HG02943 (cell line): ENCODE results near the gene FKBP2.

Experiments
- ATAC-seq: cut with Tn5 transposase; IDR thresholded peaks from one replicate; pipeline ENCODE4 v1.9.1; 2021; ENCODE audit warnings: mild to moderate bottlenecking, low read depth, moderate library complexity; ENCODE audit not compliant: unreplicated experiment

The FKBP2 gene

DNA sequence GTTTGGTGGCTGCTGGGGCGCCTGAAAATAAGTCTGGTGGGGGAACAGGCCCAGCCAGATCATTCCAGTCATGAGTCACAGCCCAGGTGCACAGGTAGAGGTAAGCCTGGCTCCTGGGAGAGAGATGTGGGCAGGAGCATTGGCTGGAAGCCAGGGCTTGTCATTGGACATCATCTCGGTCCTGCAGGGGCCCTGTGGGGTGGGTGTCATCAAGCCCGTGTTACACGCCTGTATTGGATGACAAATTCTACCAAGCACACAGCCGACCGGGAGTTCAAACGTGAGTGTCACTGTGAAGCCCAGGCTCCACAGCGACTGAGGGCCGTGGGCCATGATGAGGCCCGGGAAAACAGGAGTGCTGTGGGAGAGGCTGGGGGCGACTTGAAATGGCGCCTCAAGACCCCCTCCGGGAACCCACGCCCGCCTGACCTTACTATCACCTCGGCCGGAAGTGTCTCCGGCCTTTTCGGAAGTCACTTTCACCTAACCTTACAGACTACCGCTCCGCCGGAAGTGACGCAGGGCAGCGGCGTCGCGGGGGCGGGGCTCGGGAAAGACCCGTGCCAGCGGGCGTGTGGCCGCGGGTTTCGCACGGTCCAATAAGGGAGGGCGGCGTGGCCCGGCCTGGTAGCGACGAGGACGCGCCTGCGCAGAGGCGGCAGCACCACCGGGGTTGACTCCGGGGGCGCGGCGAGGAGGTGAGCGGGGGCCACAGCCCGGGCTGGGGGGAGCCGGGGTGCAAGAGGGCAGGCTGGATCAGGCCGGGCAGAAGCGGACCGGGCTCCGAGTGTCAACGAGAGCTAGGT lies at the start of gene FKBP2:
Gene FKBP2, plus strand, starts transcription at position 661 of the 806 bp plus-strand sequence. CDS start 1,293 bp downstream, outside the sequence.
- peak; percentile 48 for ATAC-seq

DNA sequence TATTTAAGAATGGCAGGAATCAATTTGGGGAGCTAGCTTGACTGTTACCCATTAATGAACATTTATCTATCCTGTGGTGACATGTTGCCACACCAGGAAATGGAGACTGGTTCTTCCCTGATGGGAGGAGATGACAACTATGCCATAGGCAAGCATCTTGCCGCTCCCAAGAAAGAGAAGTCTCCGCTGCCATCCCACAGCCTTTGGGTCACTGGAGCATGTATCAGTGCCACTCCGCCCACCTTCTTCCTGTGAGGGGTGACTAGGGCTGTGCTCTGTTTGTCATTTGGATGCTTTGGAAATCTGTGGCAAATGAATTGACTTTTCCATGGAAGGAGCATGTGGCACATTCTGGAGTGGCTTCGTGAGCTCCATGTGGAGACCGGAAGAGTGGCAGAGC lies 48.5 kb upstream of the FKBP2 start:
- no peak for ATAC-seq

- ATAC-seq, result no peak
Observed at GRCh38 chr11:64196626-64197025, 44.3 kb upstream of the FKBP2 start.

DNA sequence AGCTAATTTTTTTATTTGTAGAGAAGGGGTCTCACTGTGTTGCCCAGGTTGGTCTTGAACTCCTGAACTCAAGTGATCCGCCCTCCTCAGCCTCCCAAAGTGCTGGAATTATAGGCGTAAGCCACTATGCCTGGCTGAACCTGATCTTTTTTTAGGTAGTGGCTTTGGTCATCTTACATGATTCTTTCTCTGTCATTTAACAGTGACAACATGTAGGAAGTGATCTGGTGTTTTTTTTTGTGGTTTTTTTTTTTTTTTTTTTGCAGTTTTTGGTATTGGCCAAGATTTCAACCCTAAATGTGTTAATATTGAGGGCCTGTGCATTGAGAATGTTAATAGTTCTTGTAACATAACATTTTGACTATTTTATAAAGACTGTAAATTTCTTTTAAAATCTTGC lies 42.4 kb upstream of the FKBP2 start:
- no peak for ATAC-seq

DNA sequence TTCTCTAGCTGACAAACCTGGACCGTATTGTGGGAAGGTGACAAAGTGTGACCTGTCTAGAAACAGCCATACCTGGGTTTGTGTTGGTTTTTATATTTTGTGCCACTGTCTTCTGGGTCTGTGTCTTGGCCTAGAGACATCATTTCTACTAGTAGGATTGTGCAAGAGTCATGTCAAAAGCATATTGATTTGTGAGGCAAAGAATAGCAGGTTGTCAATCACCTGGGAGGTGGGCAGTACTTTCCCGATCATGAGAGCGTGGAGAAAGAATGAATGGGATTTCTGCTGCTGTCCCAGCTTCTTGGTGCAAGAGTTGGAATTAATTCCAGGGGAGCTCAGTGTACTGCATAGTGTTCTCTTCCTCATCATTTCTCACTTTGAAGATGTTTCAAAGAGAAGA lies 39.4 kb upstream of the FKBP2 start:
- ATAC-seq, result no peak

DNA sequence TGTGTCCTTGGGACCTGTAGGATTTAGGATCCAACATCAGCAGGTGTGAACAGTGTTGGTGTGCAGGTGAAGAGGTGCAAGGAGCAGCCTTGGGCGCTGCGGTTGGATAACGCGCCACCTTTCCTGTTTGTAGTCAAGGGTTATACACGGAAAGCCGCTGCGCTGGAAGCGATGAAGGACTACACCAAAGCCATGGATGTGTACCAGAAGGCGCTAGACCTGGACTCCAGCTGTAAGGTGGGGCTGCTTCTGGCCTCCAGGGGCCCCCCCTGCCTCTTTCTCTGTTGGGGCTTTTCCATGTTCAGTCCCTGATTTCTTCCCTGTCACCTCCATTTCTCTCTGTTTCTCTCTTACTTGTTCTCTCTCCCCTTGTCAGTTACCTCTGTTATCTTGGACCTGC lies 37.9 kb upstream of the FKBP2 start:
- ATAC-seq, result no peak

GRCh38 chr11:64203421-64204079 lies 37.3 kb upstream of the FKBP2 start:
- ATAC-seq, result no peak

DNA sequence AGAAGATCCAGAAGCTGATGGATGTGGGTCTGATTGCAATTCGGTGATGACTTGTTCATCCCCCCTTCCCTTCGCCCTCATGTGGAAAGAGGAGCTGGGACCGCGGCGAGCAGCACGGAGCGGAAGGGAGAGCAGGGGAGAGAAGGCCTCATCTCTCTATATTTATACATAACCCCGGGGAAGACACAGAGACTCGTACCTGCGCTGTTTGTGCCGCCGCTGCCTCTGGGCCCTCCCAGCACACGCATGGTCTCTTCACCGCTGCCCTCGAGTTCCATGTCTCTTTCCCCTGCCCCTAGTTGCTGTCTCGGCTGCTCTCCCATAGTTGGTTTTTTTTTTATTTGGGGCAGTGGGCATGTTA lies 36.8 kb upstream of the FKBP2 start:
- ATAC-seq, result no peak

- ATAC-seq, result no peak
Observed at GRCh38 chr11:64204464-64204989, 36.4 kb upstream of the FKBP2 start.

DNA sequence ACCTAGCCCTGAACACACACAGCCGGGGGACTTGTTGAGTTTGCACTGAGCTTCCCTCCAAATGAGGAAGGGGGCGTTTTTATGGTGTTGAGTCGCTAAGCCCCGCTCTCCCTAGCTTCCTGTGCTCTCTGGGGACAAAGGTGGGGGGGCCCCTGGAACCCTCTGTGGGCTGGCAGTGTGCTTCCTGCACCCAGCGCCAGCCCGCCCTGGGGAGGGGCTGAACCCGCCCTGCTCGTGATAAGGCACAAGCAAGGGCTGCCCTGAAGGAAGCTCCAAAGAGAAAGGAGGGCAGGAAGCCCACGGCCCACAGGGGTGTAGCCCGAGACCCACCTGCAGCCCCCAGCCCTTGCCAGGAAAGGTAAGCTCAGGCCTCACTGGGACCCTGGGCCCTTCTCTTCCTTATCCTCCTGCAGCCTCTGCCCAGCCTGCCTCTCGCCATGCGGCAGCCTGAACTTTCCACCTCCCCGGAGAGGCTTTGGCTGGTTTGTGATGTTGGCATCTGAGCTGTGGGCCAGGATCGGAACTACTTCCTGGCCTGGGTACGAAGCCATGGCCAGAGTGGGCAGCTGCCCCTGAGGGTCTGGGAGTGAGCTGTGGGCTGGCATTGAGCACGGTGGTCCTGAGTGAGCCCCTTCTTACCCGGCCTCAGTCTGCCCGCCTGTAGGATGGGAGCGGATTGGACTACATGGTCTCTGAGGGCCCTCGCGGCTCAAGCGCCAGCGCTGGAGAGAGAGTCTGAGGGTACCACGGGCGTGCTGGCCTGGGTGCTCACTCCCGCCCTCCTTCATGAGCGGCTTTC lies 34.2 kb upstream of the FKBP2 start, which contains the start of gene FERMT3:
Gene FERMT3, plus strand, starts transcription at position 265 of the 799 bp plus-strand sequence. CDS start 644 bp downstream, outside the sequence.
- no peak for ATAC-seq

GRCh38 chr11:64207256-64208085 lies 33.4 kb upstream of the FKBP2 start:
- ATAC-seq, result peak; percentile 53

- peak; percentile 11 for ATAC-seq
Observed at GRCh38 chr11:64208086-64208795, 32.7 kb upstream of the FKBP2 start.

DNA sequence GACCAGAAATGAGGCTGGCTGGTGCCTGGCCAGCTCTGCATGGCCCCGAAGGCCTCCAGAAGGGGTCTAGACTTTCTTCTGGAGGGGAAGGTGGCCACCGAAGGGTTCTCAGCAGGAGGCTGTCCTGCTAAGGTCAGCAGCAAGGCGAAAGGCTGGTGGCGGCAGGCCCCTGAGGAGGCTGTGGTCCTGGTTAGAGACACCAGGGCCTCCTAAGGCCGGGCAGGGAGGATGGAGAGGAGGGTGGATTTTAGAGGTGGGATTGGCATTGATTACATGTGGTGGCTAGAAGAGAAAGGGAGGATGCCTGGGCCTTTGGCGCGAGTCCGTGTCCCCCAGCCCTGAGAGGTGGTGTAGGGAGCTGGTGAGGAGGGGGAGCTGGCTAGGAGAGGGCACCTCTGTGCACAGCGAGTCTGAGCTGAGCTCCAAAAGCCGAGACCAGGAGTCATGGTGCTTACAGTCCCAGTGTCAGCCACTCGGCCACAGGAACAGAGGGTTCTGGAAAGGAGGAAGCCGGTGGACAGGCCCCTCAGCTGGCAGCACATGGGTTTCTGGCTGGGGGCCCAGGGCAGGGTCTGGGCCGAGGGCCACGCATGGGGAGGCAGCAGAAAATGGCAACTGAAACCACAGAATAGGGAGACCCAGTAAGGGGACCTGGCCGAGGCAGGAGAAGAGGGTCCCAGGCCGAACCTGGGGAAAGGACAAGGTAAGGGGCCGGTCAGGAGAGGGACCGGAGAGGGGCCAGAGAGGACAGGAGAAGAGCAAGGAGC lies 31.9 kb upstream of the FKBP2 start:
- ATAC-seq, result no peak

- no peak for ATAC-seq
Observed at GRCh38 chr11:64209563-64209843, 31.4 kb upstream of the FKBP2 start.

- no peak for ATAC-seq
Observed at GRCh38 chr11:64210301-64211020, 30.4 kb upstream of the FKBP2 start.

- no peak for ATAC-seq
Observed at GRCh38 chr11:64211181-64211872, 29.6 kb upstream of the FKBP2 start.

GRCh38 chr11:64216879-64217278 lies 24.0 kb upstream of the FKBP2 start:
- ATAC-seq, result no peak
